GM18867 (cell line): ENCODE data around the gene IGSF9.
A peak's percentile ranks its signal among the peaks of the same experiment; 100 is the strongest.

Experiments
- ATAC-seq: cut with Tn5 transposase; IDR thresholded peaks from one replicate; pipeline ENCODE4 v1.9.1; 2021; ENCODE audit warnings: mild to moderate bottlenecking, moderate library complexity; ENCODE audit not compliant: unreplicated experiment

Gene IGSF9

DNA sequence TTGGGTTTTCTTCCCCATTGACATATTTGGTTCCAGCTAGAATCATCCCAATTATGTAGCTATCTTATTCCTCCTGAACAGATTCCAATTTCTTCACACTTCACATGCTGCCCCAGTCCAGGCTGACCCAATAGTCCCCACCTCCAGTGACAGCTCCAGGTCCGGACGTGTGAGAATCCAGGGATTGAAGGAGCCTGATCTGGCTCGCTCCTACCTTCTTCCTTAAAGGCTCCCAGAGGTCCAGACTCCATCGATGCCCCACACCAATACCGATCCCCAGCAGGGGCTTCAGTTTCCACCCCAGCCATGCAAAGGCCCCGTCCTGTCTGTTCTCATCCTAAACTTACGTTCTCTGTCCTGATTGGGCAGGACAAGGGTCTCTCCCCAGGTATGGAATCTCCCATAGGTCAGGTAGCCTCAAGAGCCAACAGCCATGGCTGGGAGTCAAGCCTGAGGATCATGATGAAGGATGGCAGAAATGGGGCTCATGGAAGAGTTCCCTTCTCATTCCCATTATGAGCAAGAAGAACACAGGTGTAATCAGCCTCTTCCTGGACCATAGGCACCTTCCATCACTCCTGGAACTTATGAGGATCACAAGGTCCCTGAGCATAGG, 29.0 kb upstream of the IGSF9 start:
- no peak for ATAC-seq

DNA sequence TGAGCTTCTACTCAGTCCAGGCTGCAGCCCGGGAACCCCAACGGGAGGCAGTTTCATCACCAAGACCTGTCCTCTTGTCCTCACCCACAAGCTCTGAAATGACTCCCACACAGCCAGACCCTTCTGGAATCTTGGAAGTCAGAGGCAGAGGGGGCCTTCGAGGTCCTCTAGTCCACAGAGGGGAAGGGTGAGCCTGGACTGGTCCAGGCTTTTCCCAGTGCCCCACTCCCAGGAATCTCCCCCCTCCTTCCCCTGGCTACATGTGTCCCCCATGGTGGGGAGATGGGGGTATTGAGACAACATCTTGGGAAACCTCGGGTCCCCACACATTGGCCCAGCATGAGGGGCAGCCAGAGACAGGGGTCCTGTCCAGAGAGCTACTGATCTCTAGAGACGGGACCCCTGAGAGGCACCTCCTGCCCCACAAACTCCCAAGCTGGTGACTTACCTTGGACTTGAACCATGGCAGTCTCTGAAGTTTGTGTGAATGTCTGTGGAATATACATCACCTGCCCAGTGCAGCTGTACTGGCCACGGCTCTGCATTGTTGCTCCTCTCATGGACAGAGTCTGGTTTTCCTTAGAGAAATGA, 28.0 kb upstream of the IGSF9 start:
- no peak for ATAC-seq

DNA sequence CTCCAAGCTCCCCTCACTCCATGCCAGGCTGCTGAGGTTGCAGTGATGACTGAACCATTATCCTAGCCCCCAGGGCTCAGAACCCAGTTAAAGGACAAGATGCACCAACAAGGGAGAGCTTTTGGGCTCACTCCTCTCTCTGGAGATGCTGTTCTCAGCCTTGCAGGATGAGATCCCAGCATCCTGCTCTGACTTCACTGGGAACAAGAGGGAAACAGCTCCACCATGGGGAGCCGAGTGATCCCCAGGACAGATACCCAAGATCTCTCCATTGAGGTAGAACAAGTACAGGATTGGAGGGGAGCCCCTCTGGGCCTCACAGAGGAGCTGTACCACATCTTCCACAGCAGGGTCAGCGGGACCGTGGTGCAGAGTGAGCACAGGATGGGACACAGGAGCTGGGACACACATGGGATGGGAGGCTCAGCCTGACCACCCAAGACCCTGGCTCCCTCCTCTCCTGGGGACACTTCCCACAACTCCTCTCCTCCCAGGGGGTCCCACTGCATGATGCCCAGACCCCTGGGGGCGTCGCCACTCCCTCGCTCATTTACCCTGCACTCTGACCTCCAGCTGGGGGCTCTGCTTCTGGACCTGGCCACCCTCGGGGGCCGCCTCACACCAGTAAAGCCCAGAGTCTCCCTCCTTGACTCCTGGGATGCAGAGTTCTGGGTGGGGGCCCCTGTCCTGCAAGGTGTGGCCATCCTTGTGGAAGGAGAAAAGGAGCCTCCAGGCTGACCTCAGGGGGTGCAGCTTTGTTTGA, 27.2 kb upstream of the IGSF9 start:
- ATAC-seq = no peak

DNA sequence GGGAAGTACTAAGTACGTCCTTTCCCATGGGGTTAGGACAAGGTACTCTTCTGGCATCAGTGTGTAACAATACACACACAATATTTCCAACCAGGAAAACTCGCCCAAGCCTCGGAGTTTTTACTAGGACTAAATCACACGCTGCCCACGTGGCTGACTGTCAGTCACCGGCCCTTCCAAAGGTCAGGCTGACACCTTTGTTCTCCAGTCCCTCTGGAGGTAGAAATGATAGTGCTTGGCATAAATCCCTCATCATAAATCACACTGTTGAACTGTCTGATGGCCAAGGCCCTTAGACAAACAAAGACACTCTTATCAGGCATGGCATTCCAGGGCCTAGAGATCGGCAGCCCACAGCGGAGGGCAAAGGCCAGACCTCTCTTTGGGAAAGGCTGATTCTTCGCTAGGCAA, 25.5 kb upstream of the IGSF9 start:
- no peak for ATAC-seq

DNA sequence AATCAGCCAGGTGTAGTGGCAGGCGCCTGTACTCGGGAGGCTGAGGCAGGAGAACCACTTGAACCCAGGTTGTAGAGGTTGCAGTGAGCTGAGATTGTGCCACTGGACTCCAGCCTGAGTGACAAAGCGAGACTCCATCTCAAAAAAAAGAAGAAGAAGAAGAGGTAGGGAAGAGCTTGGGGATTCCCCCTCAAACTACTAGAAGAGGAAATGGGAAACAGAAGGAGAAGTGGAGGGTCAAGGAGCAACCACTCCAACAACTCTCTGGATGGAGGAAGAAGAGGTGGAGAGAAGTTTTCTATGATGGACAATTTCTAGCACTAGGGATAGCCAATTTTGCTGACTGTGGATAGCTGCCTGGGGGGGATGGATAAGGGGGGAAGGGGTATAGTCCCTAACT, 23.5 kb upstream of the IGSF9 start:
- ATAC-seq = no peak

DNA sequence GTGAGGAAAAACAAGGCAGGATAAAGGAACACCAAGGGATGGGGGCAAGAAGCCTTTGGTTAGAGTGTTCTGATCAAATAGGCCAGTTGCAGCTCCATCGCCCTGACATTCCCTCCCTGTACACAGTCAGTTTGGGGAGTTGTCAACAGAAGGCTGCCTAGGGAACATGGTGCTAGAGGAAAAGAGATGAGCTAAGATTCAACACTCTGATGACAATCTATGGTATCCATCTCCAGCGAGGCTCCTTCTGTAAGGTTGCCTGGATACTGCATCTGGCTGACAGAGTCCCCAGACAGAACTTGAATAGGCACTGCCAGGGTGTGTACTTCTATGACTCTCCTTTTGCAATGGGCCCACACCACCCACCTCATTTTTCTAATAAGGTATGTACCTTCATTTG, 19.9 kb upstream of the IGSF9 start:
- ATAC-seq = no peak

DNA sequence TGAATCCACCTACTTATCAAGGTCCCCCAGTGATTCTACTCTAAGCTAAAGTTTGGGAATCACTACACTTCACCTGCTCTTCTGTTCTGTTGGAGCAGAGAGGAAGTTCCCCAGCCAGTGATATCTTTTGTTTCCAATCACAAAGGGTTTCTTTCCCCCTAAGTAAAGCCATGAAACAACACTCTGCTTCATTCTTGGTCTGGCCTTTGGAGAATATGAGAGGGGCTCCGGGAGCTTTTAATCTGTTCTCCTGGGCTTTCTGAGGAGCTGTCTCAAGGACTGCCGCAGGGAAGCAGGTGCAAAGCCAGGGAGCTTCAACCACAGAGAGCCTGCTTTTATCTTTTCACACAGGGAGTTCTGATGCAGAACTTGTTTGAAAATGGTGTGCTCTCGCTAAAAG, 18.7 kb upstream of the IGSF9 start:
- no peak for ATAC-seq

DNA sequence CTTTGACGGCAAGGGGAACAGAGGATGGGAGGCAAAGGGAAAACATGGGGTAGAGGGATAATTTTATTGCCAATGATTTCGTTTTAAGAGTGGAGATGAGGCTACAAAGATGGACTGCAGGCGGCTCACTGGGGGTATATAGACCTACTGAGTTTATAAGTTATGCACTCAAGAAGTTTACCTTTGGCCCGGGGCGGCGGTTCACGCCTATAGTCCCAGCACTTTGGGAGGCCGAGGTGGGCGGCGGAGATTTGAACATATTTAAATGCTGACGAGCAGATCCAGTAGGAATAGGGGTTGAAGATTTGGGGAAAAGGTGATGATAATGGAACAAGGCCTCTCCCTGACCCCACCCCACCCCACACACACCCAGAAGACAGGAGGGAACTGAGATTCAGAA, 16.8 kb upstream of the IGSF9 start:
- no peak for ATAC-seq

DNA sequence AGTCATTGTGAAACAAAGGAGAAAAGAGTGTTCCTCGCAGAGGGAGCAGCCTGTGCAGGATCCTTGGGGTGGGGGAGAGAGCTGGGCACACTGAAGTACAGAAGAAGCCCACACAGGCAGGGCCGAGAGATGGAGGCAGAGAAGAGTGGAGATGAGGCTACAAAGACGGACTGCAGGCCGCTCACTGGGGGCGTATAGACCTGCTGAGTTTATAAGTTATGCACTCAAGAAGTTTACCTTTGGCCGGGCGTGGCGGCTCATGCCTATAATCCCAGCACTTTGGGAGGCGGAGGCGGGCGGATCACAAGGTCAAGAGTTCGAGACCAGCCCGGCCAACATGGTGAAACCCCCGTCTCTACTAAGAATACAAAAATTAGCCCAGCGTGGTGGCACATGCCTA, 16.2 kb upstream of the IGSF9 start:
- no peak for ATAC-seq

DNA sequence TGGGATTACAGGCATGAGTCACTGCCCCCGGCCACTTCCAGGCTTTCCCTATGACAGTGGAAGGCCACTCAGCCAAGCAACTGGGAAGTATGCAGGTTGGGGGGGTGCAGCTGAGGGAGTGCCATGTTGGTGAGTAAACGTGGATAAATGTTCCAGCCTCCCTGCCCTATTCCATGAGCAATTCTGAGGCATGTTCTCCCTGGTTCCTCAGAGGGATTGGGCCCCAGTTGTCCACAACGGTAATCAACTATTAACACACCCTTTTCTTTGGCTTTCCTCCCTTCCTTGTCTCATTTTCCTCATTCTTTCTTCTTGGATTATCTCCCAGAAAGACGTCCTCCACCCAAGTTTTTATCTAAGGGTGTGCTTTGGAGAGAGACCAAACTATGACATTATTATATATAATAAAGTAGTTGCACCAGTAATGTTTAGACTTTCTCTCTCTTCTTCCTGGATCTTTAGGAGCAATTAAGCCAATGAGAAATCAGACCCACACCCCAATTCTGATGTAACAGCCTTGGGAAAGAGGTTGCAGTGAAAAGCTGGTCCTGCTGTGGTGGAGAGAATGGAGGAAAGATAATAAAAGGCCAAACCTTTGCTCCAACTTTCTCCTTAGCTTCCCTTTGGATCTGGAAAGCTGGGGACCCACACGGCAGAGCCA, 15.4 kb upstream of the IGSF9 start:
- ATAC-seq = no peak

DNA sequence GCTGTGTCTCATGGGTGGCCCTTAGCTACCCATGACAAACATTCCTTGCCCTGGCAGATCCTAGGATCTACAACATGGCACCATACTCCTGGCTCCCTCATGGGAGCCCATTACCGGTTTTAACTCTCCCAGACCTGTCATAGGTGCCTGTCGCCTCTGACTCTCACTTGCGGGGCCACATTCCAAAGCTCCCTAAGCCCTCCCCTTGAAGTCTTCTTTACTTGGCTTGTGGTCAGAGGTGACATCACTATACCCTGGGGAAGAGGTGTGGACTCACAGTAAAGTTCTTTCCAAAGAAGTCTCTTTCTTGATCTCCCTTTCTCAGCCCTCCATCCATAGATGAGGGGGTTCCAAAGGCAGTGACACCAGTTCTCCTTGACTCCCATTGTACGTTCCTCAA, 14.0 kb upstream of the IGSF9 start:
- ATAC-seq = peak; percentile 13

DNA sequence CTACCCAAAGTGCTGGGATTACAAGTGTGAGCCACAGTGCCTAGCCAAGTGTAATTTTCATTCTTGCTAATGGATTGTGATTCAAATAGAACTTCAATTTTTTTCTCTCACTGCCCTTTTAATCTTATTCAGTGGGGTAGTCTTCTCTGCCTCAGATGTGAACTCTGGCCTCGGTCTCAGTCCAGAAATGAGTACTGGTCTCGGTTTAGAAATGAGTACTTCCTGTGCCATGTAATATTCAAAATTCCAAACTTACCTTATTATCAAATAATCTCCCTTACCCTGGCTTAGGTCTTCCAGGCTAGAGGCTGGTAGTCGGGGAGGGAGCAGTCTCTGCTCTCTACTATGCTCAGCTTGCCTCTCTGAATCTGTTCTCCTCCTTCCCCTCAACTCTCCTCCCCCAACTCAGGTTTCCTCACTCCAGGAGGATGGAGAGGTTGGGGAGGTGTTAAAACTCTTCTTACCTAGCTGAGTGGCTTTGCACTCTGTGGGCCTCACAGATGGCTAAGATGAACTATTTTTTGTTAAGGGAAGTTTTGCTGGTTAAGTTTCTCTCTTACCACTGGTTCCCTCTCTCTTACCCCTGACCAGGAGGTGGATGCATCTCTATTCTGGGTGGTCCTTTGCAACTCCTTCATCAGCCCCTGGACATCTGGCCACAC, 13.4 kb upstream of the IGSF9 start:
- ATAC-seq = peak; percentile 86

DNA sequence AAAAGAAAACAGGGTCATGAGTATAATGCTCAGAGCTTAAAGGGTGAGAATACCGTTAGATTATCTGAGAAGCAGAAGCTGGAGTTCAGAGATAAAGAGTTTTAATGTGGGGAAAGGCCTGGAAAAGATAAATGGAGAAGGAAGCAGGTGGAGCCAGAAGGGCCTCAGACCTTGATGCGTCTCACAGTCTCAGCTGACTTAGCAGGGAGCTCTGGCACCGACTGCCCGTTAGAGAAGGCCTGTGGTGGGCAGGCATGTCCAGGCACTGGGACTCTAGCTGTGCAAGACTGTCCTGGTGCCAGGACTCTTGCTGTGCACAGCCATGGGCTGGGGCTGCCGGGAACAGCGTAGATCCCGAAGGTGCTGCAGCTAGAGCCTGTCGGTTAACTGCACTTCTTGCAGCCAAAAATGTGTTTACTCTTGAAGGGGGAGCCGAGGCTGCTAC, 12.4 kb upstream of the IGSF9 start:
- no peak for ATAC-seq

DNA sequence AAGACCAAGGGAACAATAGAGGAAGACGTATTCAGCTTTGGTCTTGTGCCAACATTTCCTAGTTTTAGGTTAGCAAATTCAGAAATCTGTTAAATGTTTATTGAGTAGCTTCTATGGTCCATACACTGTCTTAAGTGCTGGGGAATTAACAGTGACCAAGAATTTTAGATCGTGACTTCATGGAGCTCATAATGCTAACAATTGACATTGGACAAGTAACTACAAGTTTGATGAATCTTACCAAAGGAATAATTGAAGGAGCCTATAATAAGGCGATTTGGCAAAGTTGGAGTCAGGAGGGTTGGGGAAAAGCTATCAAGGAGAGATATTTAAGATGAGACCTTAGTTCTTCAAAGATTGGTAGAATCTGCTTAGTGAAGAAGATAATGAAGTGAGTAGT, 10.0 kb upstream of the IGSF9 start:
- no peak for ATAC-seq

DNA sequence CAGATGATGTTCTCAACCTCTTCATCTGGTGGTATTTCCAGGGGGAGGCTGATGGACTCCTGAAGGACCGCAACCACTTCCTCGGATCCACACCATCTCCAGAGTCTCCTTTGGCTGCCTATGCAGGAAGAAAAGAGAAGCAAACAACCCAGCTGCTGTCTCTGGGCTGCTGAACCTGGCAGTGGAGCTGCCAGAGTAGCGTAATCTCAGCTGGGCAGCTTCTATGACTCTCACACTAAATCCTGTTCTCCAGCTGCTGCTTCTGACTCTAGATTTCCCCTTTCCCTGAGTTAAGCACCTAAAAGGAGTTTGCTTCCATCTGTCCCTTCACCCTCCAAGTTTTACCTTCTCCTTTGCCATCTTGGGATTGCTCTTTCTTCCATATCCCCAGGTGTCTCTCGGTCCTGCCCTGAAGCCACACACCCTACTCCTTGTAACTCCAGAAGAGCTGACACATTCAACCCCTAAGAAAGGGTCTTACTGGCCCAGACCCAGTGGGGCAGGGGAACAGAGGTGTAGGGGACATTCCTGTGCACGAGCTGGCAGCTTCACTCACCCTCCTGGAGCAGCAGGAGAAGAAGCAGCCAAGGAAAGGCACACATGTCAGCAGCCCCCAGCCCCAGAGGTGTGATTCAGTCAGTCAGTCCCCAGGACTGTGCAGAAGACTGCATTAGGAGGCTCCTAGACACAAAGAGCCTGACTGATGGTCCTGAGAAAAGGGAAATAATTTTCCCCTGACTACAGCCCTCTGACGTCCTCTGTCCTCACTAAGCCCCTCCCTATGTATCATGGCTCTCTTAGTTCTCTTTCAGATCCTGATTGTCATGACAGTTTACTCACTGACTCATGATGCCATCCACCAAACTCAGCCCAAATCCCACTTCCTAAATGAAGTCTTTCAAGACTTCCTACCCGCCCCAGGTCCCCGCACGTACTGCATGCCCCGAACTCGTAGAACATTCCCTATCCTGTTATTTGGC, 8.4 kb upstream of the IGSF9 start, which contains the start of gene SLAMF9:
SLAMF9 (minus strand) TSS at position 702 of the 980 bp plus-strand sequence; CDS start at position 602, 100 bp downstream.
- ATAC-seq = no peak

DNA sequence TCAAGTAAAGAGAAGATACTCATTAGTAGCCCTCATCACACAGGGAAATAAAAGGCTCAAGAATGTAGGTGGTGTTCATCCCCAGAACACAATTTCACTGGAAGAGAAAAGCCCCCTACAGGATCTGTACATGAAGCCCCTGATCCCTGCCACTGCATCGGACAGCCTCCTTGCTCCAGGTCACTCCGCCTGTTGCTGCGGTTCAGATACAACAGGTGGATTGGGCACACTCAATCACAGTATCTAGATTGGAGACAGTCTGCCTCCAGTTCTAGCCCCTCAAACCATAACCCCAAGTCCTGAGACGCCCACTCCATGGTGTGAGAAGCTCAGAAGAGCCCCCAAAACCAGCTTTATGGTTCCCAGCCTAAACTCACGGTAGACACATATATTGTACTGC, 7.5 kb upstream of the IGSF9 start:
- no peak for ATAC-seq

DNA sequence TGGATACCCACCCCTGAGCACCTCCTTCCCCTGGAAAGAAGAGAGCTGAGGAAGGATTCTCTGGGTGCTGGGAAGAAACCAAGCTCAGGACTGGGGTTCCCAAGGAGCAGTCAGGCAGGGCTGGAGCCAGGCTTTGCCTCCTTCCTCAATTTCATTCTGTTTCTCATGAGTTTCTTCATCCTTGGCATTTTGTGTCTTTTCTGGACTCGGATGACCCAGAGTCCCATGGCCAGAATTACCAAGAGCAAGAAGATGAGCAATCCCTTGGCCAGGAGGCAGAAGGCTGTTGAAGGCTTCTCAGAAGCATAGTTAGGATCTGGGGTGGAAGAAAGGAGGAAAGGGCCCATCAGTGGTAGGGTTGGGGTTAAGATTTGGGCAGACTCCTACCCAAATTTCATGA, 6.1 kb upstream of the IGSF9 start:
- ATAC-seq = no peak

DNA sequence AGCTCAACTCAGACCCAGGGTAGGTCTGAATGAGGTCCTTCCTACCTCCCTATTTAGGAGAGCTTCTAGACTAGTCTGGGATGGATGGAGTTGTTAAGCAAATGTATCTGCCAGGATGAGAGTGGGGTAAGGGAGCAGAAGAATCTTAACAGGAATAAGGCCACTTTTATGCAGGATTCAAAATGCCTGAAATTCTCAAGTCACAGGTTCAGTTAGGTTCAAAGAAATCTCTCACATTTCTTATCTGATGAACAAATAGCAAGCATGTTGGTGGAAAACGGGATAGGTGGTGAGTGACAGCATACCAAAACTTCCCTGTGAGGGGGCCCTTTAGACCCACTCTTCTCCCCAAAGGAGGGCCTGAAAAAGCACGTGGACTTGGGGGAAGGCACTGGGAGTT, 5.6 kb upstream of the IGSF9 start:
- no peak for ATAC-seq

DNA sequence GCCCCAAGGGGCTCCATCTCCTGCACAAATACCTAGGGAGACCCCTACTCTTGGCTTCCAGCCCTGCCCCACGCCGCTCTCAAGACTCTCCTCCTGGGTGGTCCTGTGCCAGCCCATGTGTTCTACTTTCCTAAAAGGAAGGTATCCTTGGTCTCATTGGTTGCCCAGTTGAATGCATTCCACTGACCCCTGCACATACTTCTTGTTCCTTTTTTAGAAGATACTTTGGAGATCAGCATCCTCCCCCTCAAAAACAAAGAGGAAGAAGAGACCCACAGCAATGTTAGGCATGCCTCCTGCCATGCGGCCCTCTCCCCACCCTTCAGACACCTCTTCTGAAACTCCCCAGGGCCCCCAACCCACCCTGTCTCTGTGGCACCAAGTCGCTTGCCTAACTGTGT, 4.6 kb upstream of the IGSF9 start:
- no peak for ATAC-seq

DNA sequence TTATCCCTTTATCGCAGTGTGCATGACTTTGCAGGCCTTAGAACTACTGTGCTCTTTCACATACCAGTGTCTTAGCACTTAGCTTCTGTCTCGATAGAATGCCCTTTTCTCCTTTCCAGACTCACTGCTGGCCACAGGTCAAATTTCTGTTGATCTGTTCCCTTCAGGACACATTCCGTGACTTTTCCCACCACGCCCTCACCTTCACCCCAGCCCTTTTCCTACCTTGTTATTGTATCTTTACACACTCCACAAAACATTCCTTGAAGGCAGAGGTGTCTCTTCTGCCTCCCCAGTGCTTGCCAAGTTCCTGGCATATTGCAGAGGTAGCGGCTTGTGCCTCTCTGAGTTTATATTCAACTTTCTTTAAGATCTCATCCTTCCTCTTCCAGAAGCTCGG, 3.7 kb upstream of the IGSF9 start:
- ATAC-seq = no peak
